ENCODE results near the gene LCN1.

The LCN1 gene

GRCh38 chr9:135574331-135574730 lies 53.1 kb downstream of the LCN1 start:
- no peak for DNase-seq

- no peak for DNase-seq
These were observed 53.7 kb downstream of the LCN1 start for GRCh38 chr9:135574943-135575342.

Data from fibroblast of upper back skin (primary cell).